NB4 (cell line): ENCODE measurements around the gene ZNF318.

Experiments
- POLR2A ChIP-seq: IDR thresholded peaks from 2 replicates; pipeline ENCODE4 v1.6.1; 2011; ENCODE audit warnings: mild to moderate bottlenecking; ENCODE audit not compliant: insufficient read length; ENCODE audit errors: extremely low read depth
- TF ChIP-seq, protein P1 (sequence below): IDR thresholded peaks from one replicate; pipeline ENCODE4 v1.5.1; 2012; ENCODE audit warnings: low read depth, low read length

DNA sequence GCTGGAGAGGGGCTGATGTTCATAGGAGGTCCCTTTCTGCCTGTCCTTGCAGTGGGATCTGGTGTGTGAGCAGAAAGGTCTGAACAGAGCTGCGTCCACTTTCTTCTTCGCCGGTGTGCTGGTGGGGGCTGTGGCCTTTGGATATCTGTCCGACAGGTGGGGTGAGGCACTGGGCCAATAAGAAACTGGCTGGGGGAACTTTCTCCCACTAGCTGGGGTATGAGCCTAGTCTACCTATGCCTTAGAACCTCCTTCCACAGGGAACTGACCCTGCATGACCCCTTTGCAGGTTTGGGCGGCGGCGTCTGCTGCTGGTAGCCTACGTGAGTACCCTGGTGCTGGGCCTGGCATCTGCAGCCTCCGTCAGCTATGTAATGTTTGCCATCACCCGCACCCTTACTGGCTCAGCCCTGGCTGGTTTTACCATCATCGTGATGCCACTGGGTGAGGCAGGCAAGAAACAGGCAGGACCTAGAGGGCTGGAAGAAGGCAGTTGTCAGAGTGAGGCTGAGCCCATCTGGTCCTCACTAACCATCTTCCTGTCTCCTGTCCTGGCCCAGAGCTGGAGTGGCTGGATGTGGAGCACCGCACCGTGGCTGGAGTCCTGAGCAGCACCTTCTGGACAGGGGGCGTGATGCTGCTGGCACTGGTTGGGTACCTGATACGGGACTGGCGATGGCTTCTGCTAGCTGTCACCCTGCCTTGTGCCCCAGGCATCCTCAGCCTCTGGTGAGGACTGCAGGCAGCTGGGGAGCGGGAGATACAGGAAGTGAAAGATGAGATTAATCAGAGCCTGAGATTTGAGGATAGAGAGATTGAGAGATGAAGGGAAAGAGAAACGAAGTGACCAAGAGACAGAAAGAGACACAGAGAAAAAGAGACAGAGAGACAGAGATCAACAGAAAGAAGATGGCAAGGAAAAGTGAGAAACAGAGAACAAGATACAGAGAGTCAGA is 69.8 kb downstream of the ZNF318 start:
- TF ChIP-seq, protein P1, sequence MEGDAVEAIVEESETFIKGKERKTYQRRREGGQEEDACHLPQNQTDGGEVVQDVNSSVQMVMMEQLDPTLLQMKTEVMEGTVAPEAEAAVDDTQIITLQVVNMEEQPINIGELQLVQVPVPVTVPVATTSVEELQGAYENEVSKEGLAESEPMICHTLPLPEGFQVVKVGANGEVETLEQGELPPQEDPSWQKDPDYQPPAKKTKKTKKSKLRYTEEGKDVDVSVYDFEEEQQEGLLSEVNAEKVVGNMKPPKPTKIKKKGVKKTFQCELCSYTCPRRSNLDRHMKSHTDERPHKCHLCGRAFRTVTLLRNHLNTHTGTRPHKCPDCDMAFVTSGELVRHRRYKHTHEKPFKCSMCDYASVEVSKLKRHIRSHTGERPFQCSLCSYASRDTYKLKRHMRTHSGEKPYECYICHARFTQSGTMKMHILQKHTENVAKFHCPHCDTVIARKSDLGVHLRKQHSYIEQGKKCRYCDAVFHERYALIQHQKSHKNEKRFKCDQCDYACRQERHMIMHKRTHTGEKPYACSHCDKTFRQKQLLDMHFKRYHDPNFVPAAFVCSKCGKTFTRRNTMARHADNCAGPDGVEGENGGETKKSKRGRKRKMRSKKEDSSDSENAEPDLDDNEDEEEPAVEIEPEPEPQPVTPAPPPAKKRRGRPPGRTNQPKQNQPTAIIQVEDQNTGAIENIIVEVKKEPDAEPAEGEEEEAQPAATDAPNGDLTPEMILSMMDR = no peak
- no peak for TF ChIP-seq POLR2A
